ENCODE measurements around the gene KRT16.

DNA sequence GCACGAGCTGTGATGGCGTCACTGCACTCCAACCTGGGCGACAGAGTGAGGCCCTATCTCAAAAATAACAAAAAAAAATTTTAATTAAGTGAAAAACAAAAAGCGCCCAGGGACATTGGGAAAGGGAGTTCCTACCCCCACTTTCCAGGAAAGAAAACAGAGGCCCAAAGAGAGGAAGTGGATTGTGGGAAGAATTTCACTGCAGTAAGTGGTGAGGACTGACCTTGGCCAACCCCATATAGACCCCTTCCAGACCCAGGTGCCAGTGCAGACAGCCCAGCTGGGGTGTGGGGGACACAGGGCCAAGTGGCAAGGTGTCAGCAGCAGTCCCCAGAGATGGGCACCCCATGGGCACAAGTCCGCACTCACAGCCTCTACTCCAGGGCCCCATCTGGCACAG lies 40.9 kb upstream of the KRT16 start:
- TF ChIP-seq POLR2A (IDR thresholded peaks at IDR 0.05) (no peak), EP300 (IDR thresholded peaks at IDR 0.05) (no peak)
- TF ChIP-seq, protein P1, sequence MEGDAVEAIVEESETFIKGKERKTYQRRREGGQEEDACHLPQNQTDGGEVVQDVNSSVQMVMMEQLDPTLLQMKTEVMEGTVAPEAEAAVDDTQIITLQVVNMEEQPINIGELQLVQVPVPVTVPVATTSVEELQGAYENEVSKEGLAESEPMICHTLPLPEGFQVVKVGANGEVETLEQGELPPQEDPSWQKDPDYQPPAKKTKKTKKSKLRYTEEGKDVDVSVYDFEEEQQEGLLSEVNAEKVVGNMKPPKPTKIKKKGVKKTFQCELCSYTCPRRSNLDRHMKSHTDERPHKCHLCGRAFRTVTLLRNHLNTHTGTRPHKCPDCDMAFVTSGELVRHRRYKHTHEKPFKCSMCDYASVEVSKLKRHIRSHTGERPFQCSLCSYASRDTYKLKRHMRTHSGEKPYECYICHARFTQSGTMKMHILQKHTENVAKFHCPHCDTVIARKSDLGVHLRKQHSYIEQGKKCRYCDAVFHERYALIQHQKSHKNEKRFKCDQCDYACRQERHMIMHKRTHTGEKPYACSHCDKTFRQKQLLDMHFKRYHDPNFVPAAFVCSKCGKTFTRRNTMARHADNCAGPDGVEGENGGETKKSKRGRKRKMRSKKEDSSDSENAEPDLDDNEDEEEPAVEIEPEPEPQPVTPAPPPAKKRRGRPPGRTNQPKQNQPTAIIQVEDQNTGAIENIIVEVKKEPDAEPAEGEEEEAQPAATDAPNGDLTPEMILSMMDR (IDR thresholded peaks at IDR 0.05): no peak
